GM12801 (cell line): ENCODE measurements around the gene CTXND1.

Experiments
- TF ChIP-seq, protein P1 (sequence below): IDR thresholded peaks from one replicate; pipeline ENCODE4 v1.5.1; 2011; ENCODE audit warnings: control low read depth; ENCODE audit not compliant: insufficient read length; ENCODE audit errors: extremely low read depth

The CTXND1 gene

DNA sequence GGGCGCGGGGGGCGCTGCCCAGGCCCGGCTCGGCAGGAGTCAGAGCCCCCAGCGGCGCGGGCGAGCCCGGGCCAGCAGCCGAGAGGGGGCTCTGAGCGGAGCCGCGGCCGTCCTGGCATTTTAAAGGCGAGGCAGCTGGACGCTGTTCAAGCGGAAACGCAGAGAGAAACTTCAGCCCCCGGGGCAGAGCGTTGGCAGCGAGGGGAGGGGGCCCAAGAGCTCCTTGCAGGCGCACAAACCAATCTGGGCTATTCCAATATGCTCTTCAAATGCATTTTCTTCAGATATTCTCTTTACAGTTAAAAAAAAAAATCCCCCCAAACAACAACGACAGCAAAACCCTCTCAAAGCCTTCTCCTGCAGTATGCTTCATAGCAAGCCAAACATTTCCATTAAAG is at the start of gene CTXND1:
Gene CTXND1, minus strand, starts transcription at position 93 of the 398 bp plus-strand sequence. CDS start 50,264 bp downstream, outside the sequence.
- TF ChIP-seq, protein P1, sequence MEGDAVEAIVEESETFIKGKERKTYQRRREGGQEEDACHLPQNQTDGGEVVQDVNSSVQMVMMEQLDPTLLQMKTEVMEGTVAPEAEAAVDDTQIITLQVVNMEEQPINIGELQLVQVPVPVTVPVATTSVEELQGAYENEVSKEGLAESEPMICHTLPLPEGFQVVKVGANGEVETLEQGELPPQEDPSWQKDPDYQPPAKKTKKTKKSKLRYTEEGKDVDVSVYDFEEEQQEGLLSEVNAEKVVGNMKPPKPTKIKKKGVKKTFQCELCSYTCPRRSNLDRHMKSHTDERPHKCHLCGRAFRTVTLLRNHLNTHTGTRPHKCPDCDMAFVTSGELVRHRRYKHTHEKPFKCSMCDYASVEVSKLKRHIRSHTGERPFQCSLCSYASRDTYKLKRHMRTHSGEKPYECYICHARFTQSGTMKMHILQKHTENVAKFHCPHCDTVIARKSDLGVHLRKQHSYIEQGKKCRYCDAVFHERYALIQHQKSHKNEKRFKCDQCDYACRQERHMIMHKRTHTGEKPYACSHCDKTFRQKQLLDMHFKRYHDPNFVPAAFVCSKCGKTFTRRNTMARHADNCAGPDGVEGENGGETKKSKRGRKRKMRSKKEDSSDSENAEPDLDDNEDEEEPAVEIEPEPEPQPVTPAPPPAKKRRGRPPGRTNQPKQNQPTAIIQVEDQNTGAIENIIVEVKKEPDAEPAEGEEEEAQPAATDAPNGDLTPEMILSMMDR: no peak

DNA sequence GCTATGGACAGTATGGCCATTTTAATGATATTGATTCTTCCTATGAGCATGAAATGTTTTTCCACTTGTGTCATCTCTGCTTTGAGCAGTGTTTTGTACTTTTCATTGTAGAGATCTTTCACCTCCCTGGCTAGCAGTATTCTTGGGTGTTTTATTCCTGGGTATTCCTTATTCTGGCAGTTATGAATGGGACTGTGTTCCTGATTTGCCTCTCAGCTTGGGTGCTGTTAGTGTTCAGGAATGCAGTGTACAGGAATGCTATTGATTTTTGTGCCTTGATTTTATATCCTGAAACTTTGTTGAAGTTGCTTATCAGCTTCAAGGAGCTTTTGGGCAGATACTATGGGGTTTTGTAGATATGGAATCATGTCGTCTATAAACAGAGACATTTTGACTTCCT is 49.5 kb upstream of the CTXND1 start:
- TF ChIP-seq, protein P1: no peak

DNA sequence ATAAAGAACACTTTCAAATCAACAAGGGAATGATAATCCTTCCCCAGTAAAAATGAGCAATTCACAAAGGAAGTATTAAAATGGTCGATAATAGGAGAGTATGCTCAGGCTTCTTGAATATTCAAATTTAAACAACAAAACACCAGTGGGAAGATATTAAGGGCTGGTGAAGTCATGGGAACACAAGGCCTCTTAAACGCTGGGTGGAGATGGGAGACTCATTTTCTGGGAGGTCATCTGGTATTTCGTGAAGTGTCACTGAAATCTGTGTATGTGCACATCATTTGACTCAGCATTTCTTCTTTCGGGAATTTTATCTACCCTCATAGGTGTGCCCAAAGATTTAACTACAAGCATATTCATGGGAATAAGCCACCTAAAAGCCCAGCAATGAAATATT is 40.1 kb upstream of the CTXND1 start:
- TF ChIP-seq, protein P1: no peak

DNA sequence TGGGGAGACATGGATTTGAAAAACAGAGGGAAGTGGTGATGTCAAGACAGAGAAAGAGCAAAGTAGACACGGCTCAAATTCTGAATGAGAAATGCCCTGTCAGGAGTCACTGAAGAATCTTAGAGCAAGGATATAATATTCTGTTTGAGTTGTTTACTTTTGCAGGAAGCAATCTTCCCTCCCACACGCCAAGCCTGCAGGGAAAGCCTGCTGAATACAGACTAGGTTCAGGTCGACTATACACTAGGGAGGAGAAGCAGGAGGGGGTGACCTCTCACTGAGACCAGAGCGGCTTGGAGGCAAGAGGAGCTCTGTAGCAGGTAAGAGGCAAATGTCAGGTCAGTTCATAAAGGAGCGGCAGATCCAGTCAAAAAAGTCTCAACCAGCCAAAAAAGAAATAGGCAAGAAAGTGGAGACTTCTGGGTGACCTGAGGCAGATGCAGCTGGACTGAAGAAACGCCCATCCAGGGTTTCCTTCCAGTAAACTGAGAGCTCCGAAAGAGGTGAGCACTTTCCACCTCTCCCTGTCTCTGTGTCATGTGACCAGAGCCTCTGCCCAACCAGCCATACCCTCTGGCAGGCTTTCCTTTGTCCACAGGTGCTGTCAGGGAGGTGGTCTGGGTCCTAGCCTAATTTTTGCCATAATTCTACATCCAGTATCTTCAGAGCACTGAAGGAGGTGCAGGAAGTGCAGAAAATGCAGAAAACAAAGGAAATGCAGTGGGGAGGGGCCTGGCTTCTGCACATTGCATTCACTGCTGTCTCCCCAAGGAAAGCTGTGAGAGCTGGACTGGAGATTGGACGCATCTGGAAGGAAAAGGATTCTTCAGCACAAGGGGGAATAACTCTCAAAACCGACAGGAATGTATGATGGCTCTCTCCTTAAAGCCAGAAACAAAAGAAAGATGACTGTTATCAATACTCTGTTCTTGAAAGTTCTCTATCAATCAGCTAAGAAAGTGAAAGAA is 37.8 kb upstream of the CTXND1 start:
- TF ChIP-seq, protein P1: no peak

DNA sequence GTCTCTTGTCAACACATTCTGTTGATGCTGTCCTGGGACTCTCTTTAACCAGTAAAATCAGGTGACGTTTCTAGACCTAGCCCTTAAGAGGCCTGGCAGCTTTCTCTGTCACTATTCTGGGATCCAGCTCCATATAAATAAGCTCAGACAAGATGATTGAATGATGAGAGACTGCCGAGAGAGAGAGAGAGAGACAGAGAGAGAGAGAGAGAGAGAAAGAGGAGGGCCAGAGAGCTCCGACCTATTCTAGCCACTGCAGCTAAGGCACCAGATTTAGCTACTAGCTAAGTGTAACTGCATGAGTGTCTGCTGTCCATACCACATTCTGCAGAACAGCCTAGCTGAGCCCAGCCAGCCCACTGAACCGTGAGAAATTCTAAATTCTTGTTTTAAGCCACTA is 36.1 kb upstream of the CTXND1 start:
- TF ChIP-seq, protein P1: no peak

DNA sequence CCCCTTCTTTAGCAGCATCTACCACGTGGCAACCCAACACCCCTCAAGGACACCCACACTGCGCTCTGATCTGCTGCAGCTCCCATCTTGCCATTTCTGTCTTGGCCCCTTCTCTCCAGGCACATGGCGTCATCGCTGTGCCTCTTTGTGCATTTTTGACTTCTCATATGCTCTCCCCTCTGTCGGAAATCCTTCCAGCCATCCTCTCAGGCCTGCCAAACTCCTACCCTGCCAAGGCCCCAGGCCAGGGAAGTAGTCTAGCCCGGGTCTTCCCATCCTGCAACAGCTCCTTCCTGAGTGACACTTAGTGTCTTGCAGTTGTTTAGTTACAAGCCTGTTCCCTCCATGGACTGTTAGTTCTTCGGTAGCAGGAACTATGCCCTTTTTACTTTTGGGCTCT is 34.0 kb upstream of the CTXND1 start:
- TF ChIP-seq, protein P1: no peak

DNA sequence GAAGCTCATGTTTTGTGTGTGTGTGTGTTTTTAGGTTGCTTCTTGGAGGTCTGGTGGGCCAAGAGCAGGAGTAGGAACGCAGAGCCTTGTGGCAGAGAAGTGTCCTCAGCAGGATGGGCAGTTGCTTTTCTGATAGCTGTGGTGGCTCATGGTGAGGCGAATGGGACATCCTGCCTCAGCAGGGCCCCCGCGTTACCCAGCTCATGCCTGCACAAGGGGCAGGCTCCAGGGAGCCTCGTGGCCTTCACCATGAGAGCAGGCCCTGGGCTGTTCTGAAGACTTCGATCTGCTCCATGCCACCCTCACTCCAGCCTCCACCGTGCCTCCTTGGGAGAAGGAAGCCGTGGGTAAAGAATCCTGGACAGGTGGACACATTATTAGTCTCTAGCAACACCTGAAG is 33.4 kb upstream of the CTXND1 start:
- TF ChIP-seq, protein P1: no peak
